ENCODE results near the gene MAOB.

DNA sequence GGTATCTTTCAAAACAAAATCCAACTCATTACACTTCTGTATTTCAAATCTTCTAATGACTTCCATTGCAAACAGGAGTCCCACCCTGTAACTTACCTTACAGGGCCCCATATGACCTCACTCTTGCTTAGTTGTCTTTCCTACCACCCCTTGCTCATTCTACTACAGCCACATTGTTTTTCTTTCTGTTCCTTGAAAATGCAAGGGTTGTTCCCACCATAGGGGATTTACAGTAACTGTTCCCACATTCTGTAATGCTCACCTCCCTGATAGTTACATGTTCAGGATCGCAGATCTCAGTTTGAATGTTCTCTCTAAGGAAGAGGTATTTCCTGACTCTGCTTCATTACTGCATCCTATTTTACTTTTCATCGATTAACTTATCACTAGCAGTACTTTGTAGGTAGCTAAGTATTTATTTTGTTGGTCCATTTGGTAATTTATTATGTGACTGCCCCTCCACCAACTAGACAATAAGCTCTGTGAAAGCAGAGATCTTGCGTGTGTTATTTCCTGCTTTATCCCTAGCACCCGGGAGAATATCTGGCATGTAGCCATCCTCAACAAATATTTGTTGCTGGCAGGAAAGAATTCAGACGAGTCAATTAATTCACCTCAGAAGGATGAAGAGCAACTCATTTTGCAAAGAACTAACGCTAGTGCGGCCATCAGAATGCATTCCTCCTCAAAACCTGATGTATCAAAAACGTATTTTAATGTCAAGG is 21.4 kb downstream of the MAOB start:
- TF ChIP-seq POLR2A (IDR thresholded peaks at IDR 0.05), result no peak
- TF ChIP-seq, protein P1, sequence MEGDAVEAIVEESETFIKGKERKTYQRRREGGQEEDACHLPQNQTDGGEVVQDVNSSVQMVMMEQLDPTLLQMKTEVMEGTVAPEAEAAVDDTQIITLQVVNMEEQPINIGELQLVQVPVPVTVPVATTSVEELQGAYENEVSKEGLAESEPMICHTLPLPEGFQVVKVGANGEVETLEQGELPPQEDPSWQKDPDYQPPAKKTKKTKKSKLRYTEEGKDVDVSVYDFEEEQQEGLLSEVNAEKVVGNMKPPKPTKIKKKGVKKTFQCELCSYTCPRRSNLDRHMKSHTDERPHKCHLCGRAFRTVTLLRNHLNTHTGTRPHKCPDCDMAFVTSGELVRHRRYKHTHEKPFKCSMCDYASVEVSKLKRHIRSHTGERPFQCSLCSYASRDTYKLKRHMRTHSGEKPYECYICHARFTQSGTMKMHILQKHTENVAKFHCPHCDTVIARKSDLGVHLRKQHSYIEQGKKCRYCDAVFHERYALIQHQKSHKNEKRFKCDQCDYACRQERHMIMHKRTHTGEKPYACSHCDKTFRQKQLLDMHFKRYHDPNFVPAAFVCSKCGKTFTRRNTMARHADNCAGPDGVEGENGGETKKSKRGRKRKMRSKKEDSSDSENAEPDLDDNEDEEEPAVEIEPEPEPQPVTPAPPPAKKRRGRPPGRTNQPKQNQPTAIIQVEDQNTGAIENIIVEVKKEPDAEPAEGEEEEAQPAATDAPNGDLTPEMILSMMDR (IDR thresholded peaks at IDR 0.05), result no peak
